Measurements from ENCODE around the gene AGBL1. TPM values are rescaled to one million over a fixed set of nuclear protein-coding genes. Genes with fewer than 3 reads are reported as not detected.

The AGBL1 gene
- polyA plus RNA-seq, 1 donor (not counting 4 experiments of a cell fraction or from before 2014, with no cell fraction given) = not detected

- Histone ChIP-seq H3K4me3 (ENCODE audit: control insufficient read depth in 2 of 3, extremely low read depth in 1 of 3, insufficient read depth in 2 of 3, low read depth in 1 of 3, low read length in 3 of 3) (no peak overlapping the region), H3K9me3 (ENCODE audit: control insufficient read depth, low read depth, low read length) (no peaks in the 10 kb centered on the region), H3K27me3 (ENCODE audit: control insufficient read depth, extremely low read depth, insufficient read depth, low read length) (no peaks in the 10 kb centered on the region), H3K36me3 (ENCODE audit: control insufficient read depth in 2 of 2, extremely low read depth in 1 of 2, insufficient read depth in 2 of 2, low read length in 2 of 2) (no peaks in the 10 kb centered on the region), H3K27ac (ENCODE audit: control insufficient read depth, insufficient read depth, low read length) (no peak overlapping the region), H4K20me1 (ENCODE audit: control insufficient read depth, extremely low read depth, insufficient read depth, low read length) (no peaks in the 10 kb centered on the region), H3K79me2 (ENCODE audit: control insufficient read depth, insufficient read depth, low read length) (no peaks in the 10 kb centered on the region), H3K9me1 (ENCODE audit: control insufficient read depth, extremely low read depth, insufficient read depth, low read length) (no peaks in the 10 kb centered on the region), H2AFZ (ENCODE audit: control insufficient read depth, low read length) (no peak overlapping the region), H3K9ac (ENCODE audit: control insufficient read depth, extremely low read depth, insufficient read depth, low read length) (no peak overlapping the region), H3K4me1 (ENCODE audit: control insufficient read depth, extremely low read depth, insufficient read depth, low read length) (no peaks in the 10 kb centered on the region), H3K4me2 (ENCODE audit: control insufficient read depth, extremely low read depth, insufficient read depth, low read depth, low read length) (no peak overlapping the region)
- dilution Hi-C loops (cut with MboI; ENCODE audit: extremely low pct_ligation_motif_present, low sequenced_read_pairs) = no loop called here
- TF ChIP-seq CTCF (optimal IDR thresholded peaks at IDR 0.05 in 1 of 3, IDR thresholded peaks at IDR 0.05 in 1 of 3, conservative IDR thresholded peaks at IDR 0.05 in 1 of 3; ENCODE audit: extremely low read depth in 1 of 3, insufficient read depth in 2 of 3, low read length in 3 of 3) (no peak), EZH2 (IDR thresholded peaks at IDR 0.05; ENCODE audit: low read length) (no peak)
- FAIRE-seq = no peak
- DNase-seq (ENCODE audit: low read depth, low spot score) = no peak
These were observed 888.6 kb downstream of the AGBL1 start for GRCh38 chr15:86968244-86968643.

DNA sequence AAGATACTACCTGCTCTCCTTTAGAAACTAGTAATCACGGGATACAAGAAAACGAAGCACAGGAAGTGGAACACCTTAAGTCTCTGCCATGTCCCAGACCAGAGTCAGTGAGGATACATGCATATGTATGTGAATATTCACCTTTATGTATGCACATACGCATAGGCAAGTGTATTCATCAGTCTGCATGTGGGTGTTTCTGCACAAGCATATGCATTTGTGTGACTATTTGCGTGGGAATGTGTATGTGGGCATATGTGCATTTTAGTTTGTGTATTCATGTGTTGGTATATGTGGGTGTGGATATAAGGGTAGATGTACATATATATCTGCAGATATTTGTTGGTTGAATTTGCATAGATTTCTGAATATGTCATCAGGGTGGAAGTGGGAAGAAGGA lies 889.7 kb downstream of the AGBL1 start:
- no peak for FAIRE-seq
- no peak overlapping the region for H3K9ac ChIP-seq (ENCODE audit: control insufficient read depth, extremely low read depth, insufficient read depth, low read length)
- no peak overlapping the region for H3K4me2 ChIP-seq (ENCODE audit: control insufficient read depth, extremely low read depth, insufficient read depth, low read depth, low read length)
- H3K27ac ChIP-seq (ENCODE audit: control insufficient read depth, insufficient read depth, low read length) = no peak overlapping the region
- no peak for DNase-seq (ENCODE audit: low read depth, low spot score)
- no peaks in the 10 kb centered on the region for H3K36me3 ChIP-seq (ENCODE audit: control insufficient read depth in 2 of 2, extremely low read depth in 1 of 2, insufficient read depth in 2 of 2, low read length in 2 of 2)
- no peaks in the 10 kb centered on the region for H4K20me1 ChIP-seq (ENCODE audit: control insufficient read depth, extremely low read depth, insufficient read depth, low read length)
- no peaks in the 10 kb centered on the region for H3K27me3 ChIP-seq (ENCODE audit: control insufficient read depth, extremely low read depth, insufficient read depth, low read length)
- dilution Hi-C loops (cut with MboI; ENCODE audit: extremely low pct_ligation_motif_present, low sequenced_read_pairs) = no loop called here
- no peak overlapping the region for H2AFZ ChIP-seq (ENCODE audit: control insufficient read depth, low read length)
- no peaks in the 10 kb centered on the region for H3K9me1 ChIP-seq (ENCODE audit: control insufficient read depth, extremely low read depth, insufficient read depth, low read length)
- no peaks in the 10 kb centered on the region for H3K4me1 ChIP-seq (ENCODE audit: control insufficient read depth, extremely low read depth, insufficient read depth, low read length)
- TF ChIP-seq EZH2 (IDR thresholded peaks at IDR 0.05; ENCODE audit: low read length) = no peak
- TF ChIP-seq CTCF (optimal IDR thresholded peaks at IDR 0.05 in 1 of 3, IDR thresholded peaks at IDR 0.05 in 1 of 3, conservative IDR thresholded peaks at IDR 0.05 in 1 of 3; ENCODE audit: extremely low read depth in 1 of 3, insufficient read depth in 2 of 3, low read length in 3 of 3) = no peak
- no peaks in the 10 kb centered on the region for H3K9me3 ChIP-seq (ENCODE audit: control insufficient read depth, low read depth, low read length)
- no peaks in the 10 kb centered on the region for H3K79me2 ChIP-seq (ENCODE audit: control insufficient read depth, insufficient read depth, low read length)
- no peak overlapping the region for H3K4me3 ChIP-seq (ENCODE audit: control insufficient read depth in 2 of 3, extremely low read depth in 1 of 3, insufficient read depth in 2 of 3, low read depth in 1 of 3, low read length in 3 of 3)
